Activated CD8-positive, alpha-beta T cell treated with anti-CD3 and anti-CD28 coated beads for 36 hours (primary cell): ENCODE data around the gene C1orf21. TPM values are rescaled to one million over a fixed set of nuclear protein-coding genes. Genes with fewer than 3 reads are reported as not detected.

Experiments
- ATAC-seq: fragments of 200-7000 bp; cut with Tn5 transposase; one replicate; pipeline ENCODE4 v1.10.0; 2021; ENCODE audit warnings: mild to moderate bottlenecking, moderate library complexity
- CTCF ChIA-PET: fragments of 350-600 bp; sonication (Branson Sonifier 250); formaldehyde crosslinking; loops from one replicate; lab custom pipeline; 2021; ENCODE audit warnings: antibody characterized with exemption; lab: Charles Lee
- POLR2A ChIA-PET: fragments of 350-600 bp; sonication (Branson Sonifier 250); formaldehyde crosslinking; loops from one replicate; lab custom pipeline; 2021; ENCODE audit warnings: antibody characterized with exemption; lab: Charles Lee
- DNase-seq: peaks from one replicate; pipeline ENCODE4 v3.0.0-alpha.2; 2020
- H3K27ac Mint-ChIP-seq: one replicate; pipeline ENCODE4 v1.8.0; 2021; ENCODE audit warnings: mild to moderate bottlenecking, mixed read lengths
- H3K27me3 Mint-ChIP-seq: one replicate; pipeline ENCODE4 v1.8.0; 2021; ENCODE audit warnings: mixed read lengths
- H3K36me3 Mint-ChIP-seq: one replicate; pipeline ENCODE4 v1.8.0; 2021; ENCODE audit warnings: low read depth, mixed read lengths
- H3K4me1 Mint-ChIP-seq: one replicate; pipeline ENCODE4 v1.8.0; 2021; ENCODE audit warnings: low read depth, mixed read lengths
- H3K4me3 Mint-ChIP-seq: one replicate; pipeline ENCODE4 v1.8.0; 2021; ENCODE audit warnings: mild to moderate bottlenecking, moderate library complexity, mixed read lengths
- H3K9me3 Mint-ChIP-seq: one replicate; pipeline ENCODE4 v1.8.0; 2021; ENCODE audit warnings: mixed read lengths
- intact Hi-C: fragments of 100-400 bp; cut with micrococcal nuclease; formaldehyde crosslinking; loops from one replicate; pipeline ENCODE4 v1.10.0; 2022
- total RNA-seq, 2 experiments: library from RNA; stranded (reverse); gene quantifications; one replicate each; pipeline ENCODE4 v1.2.3, GENCODE V29; 2021
- TF ChIP-seq, protein P1 (sequence below): fragments of 200-600 bp; IDR thresholded peaks from one replicate; pipeline ENCODE4 v1.8.0; 2022; ENCODE audit warnings: antibody characterized with exemption, mild to moderate bottlenecking

C1orf21 gene
- total RNA-seq, 2 experiments from 2014 or later: 3.8 to 4.6 TPM

- intact Hi-C loops: no loop called here
- Mint-ChIP-seq H3K27ac (no peak overlapping the region), H3K4me3 (no peak overlapping the region), H3K9me3 (peaks cover 2% of the 10 kb centered on the region), H3K4me1 (no peaks in the 10 kb centered on the region), H3K27me3 (peaks cover 9% of the 10 kb centered on the region), H3K36me3 (no peaks in the 10 kb centered on the region)
- CTCF ChIA-PET: interaction anchor here (0.6 kb wide), 1 partner anchor 504 kb away, joined by 3 read pairs; no protein-coding TSS in a partner anchor
- ATAC-seq (no peak), DNase-seq (no peak)
- TF ChIP-seq, protein P1, sequence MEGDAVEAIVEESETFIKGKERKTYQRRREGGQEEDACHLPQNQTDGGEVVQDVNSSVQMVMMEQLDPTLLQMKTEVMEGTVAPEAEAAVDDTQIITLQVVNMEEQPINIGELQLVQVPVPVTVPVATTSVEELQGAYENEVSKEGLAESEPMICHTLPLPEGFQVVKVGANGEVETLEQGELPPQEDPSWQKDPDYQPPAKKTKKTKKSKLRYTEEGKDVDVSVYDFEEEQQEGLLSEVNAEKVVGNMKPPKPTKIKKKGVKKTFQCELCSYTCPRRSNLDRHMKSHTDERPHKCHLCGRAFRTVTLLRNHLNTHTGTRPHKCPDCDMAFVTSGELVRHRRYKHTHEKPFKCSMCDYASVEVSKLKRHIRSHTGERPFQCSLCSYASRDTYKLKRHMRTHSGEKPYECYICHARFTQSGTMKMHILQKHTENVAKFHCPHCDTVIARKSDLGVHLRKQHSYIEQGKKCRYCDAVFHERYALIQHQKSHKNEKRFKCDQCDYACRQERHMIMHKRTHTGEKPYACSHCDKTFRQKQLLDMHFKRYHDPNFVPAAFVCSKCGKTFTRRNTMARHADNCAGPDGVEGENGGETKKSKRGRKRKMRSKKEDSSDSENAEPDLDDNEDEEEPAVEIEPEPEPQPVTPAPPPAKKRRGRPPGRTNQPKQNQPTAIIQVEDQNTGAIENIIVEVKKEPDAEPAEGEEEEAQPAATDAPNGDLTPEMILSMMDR: no peak
- POLR2A ChIA-PET: no interaction called here
Measured at GRCh38 chr1:184648856-184649201, 262.0 kb downstream of the C1orf21 start.

DNA sequence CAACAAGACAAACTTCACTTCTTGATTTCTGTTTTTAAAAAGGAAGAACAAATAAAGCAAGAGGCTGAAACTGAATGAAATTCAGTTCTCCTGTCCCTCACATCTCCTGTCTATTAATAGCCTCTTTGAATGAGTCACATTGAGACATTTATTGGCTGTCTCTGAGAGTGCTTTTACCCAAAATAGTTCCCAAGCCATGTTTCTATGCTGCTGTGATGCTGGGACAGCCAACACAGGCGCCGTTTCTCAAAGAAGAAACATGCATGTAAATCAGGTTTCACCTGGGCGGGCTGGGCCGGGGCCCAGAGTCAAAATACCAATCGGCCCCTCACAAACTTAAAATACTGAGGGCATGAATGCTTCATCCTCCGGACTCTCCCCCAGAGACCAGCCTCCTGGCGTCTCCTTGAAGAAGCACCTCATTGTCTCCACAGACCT, 262.6 kb downstream of the C1orf21 start:
- H3K9me3 Mint-ChIP-seq: peaks cover 2% of the 10 kb centered on the region
- TF ChIP-seq, protein P1: no peak
- no peak for ATAC-seq
- H3K27me3 Mint-ChIP-seq: peaks cover 7% of the 10 kb centered on the region
- no peak overlapping the region for H3K4me3 Mint-ChIP-seq
- no peaks in the 10 kb centered on the region for H3K4me1 Mint-ChIP-seq
- ChIA-PET CTCF (interaction anchor here (0.9 kb wide), 1 partner anchor 15 kb away, joined by 4 read pairs; no protein-coding TSS in a partner anchor), POLR2A (no interaction called here)
- intact Hi-C loops: no loop called here
- H3K27ac Mint-ChIP-seq: no peak overlapping the region
- H3K36me3 Mint-ChIP-seq: no peaks in the 10 kb centered on the region
- DNase-seq: no peak

- no peak for ATAC-seq
- POLR2A ChIA-PET: no interaction called here
- no peaks in the 10 kb centered on the region for H3K36me3 Mint-ChIP-seq
- TF ChIP-seq, protein P1: no peak
- peaks cover 2% of the 10 kb centered on the region for H3K9me3 Mint-ChIP-seq
- H3K27me3 Mint-ChIP-seq: peaks cover 5% of the 10 kb centered on the region
- intact Hi-C loops: no loop called here
- no peak overlapping the region for H3K27ac Mint-ChIP-seq
- no peak for DNase-seq
- CTCF ChIA-PET: interaction anchor here (0.9 kb wide), 1 partner anchor 14 kb away, joined by 4 read pairs; no protein-coding TSS in a partner anchor
- H3K4me3 Mint-ChIP-seq: no peak overlapping the region
- no peaks in the 10 kb centered on the region for H3K4me1 Mint-ChIP-seq
Measured at GRCh38 chr1:184650177-184650866, 263.5 kb downstream of the C1orf21 start.

DNA sequence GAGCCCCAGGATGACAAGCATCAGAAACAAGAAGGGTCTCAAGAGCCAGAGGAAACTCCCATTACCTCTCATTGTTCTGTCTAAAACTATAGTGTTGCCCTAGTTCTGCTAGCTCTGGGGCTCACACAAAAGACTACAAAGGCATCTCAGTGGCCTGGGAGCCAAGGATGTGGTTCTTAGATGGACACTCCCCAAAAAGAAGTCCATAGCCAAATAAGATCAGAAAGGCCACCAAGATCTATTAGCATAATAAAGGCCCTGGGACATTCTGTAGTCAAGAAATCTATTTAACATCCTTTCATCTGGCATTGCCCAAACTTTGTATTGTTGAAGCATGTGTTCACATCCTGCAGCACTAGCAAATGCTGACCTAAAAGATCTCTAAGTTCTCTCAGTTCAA, 268.4 kb downstream of the C1orf21 start:
- ChIA-PET POLR2A (no interaction called here), CTCF (interaction anchor here (1.1 to 3.6 kb wide), 2 partner anchors 9 kb away, joined by 5 to 19 read pairs; no protein-coding TSS in a partner anchor)
- no peak for ATAC-seq
- H3K27ac Mint-ChIP-seq: no peak overlapping the region
- H3K4me1 Mint-ChIP-seq: no peaks in the 10 kb centered on the region
- peaks cover 5% of the 10 kb centered on the region for H3K27me3 Mint-ChIP-seq
- no peaks in the 10 kb centered on the region for H3K36me3 Mint-ChIP-seq
- TF ChIP-seq, protein P1: no peak
- DNase-seq: no peak
- intact Hi-C loops: no loop called here
- H3K4me3 Mint-ChIP-seq: no peak overlapping the region
- H3K9me3 Mint-ChIP-seq: peaks cover 2% of the 10 kb centered on the region

DNA sequence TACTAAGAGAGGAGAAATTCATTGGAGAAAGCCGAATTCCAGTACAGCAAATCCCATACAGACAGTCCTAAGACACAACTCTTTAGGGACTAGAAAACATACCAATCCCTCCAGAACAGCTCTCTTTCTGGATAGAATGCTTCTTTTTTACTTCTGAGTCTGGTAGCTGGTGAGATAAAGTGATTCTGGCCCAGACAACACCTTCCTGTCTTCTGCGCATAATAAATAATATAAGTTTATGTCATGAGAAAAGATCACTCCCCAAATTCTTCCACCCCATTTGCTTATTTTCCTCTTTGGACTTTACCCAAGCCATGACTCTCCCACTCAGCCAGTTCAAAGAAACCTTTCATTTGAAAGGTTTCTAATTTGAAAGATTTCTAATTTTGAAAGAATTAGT, 269.4 kb downstream of the C1orf21 start:
- H3K9me3 Mint-ChIP-seq: peaks cover 2% of the 10 kb centered on the region
- H3K36me3 Mint-ChIP-seq: no peaks in the 10 kb centered on the region
- ChIA-PET CTCF (interaction anchor here (1.1 kb wide), 1 partner anchor 8 kb away, joined by 5 read pairs; no protein-coding TSS in a partner anchor), POLR2A (no interaction called here)
- DNase-seq (no peak), ATAC-seq (no peak)
- H3K4me1 Mint-ChIP-seq: no peaks in the 10 kb centered on the region
- intact Hi-C loops: no loop called here
- H3K4me3 Mint-ChIP-seq: no peak overlapping the region
- H3K27ac Mint-ChIP-seq: no peak overlapping the region
- TF ChIP-seq, protein P1: no peak
- peaks cover 4% of the 10 kb centered on the region for H3K27me3 Mint-ChIP-seq
